ENCODE results near the gene MED27. TPM values are rescaled to one million over a fixed set of nuclear protein-coding genes. Genes with fewer than 3 reads are reported as not detected.

MED27 gene
- total RNA-seq, 1 donor from 2014 or later = 28.2 TPM

- Mint-ChIP-seq H3K9me3 (ENCODE audit: low read depth) (no peaks in the 10 kb centered on the region), H3K27me3 (ENCODE audit: low read depth) (no peaks in the 10 kb centered on the region)
These were observed 40.4 kb downstream of the MED27 start for GRCh38 chr9:132039284-132039683.

GRCh38 chr9:132037458-132037857, 42.2 kb downstream of the MED27 start:
- Mint-ChIP-seq H3K4me1 (ENCODE audit: low read depth) (peaks cover 32% of the 10 kb centered on the region), H3K27me3 (ENCODE audit: low read depth) (no peaks in the 10 kb centered on the region), H3K27ac (ENCODE audit: unreplicated experiment) (no peak overlapping the region), H3K4me3 (ENCODE audit: unreplicated experiment) (no peak overlapping the region), H3K9me3 (ENCODE audit: low read depth) (no peaks in the 10 kb centered on the region), H3K36me3 (ENCODE audit: low read depth) (no peaks in the 10 kb centered on the region)
- DNase-seq (ENCODE audit: low spot score) = no peak
- TF ChIP-seq, protein P1, sequence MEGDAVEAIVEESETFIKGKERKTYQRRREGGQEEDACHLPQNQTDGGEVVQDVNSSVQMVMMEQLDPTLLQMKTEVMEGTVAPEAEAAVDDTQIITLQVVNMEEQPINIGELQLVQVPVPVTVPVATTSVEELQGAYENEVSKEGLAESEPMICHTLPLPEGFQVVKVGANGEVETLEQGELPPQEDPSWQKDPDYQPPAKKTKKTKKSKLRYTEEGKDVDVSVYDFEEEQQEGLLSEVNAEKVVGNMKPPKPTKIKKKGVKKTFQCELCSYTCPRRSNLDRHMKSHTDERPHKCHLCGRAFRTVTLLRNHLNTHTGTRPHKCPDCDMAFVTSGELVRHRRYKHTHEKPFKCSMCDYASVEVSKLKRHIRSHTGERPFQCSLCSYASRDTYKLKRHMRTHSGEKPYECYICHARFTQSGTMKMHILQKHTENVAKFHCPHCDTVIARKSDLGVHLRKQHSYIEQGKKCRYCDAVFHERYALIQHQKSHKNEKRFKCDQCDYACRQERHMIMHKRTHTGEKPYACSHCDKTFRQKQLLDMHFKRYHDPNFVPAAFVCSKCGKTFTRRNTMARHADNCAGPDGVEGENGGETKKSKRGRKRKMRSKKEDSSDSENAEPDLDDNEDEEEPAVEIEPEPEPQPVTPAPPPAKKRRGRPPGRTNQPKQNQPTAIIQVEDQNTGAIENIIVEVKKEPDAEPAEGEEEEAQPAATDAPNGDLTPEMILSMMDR (IDR thresholded peaks at IDR 0.05) = no peak

More at GRCh38 chr9:132039284-132039683, 40.4 kb downstream of the MED27 start:
- no peak overlapping the region for H3K4me3 Mint-ChIP-seq (ENCODE audit: unreplicated experiment)
- no peak for DNase-seq (ENCODE audit: low spot score)
- H3K36me3 Mint-ChIP-seq (ENCODE audit: low read depth) = no peaks in the 10 kb centered on the region
- H3K4me1 Mint-ChIP-seq (ENCODE audit: low read depth) = peaks cover 32% of the 10 kb centered on the region
- H3K27ac Mint-ChIP-seq (ENCODE audit: unreplicated experiment) = no peak overlapping the region
- TF ChIP-seq, protein P1 (IDR thresholded peaks at IDR 0.05) = no peak

DNA sequence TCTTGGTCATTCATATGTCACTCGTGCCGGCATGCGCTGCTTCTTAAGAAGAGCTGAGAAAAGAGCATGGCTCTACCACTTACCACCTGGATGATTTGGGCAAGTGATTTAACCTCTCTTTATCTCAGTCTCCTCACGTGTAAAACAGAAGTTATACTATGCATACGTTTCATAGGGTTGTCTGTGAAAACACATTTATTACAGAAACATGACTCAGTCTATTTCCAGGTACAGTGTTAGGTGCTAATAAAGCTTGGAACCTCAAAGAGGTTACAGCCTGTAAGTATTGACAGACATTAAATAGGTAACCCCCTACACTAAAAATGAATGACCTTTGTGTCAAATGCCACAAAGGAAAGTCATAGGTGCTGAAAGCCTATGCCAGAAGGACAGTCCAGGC, 43.1 kb downstream of the MED27 start:
- no peaks in the 10 kb centered on the region for H3K36me3 Mint-ChIP-seq (ENCODE audit: low read depth)
- TF ChIP-seq, protein P1 (IDR thresholded peaks at IDR 0.05) = no peak
- no peak for DNase-seq (ENCODE audit: low spot score)
- no peak overlapping the region for H3K27ac Mint-ChIP-seq (ENCODE audit: unreplicated experiment)
- H3K9me3 Mint-ChIP-seq (ENCODE audit: low read depth) = no peaks in the 10 kb centered on the region
- peaks cover 31% of the 10 kb centered on the region for H3K4me1 Mint-ChIP-seq (ENCODE audit: low read depth)
- H3K4me3 Mint-ChIP-seq (ENCODE audit: unreplicated experiment) = no peak overlapping the region
- H3K27me3 Mint-ChIP-seq (ENCODE audit: low read depth) = no peaks in the 10 kb centered on the region

GRCh38 chr9:132035679-132036078, 44.0 kb downstream of the MED27 start:
- H3K27ac Mint-ChIP-seq (ENCODE audit: unreplicated experiment) = no peak overlapping the region
- TF ChIP-seq, protein P1 (IDR thresholded peaks at IDR 0.05) = no peak
- DNase-seq (ENCODE audit: low spot score) = no peak
- H3K4me3 Mint-ChIP-seq (ENCODE audit: unreplicated experiment) = no peak overlapping the region
- H3K9me3 Mint-ChIP-seq (ENCODE audit: low read depth) = no peaks in the 10 kb centered on the region
- no peaks in the 10 kb centered on the region for H3K36me3 Mint-ChIP-seq (ENCODE audit: low read depth)
- no peaks in the 10 kb centered on the region for H3K27me3 Mint-ChIP-seq (ENCODE audit: low read depth)
- H3K4me1 Mint-ChIP-seq (ENCODE audit: low read depth) = peaks cover 27% of the 10 kb centered on the region

DNA sequence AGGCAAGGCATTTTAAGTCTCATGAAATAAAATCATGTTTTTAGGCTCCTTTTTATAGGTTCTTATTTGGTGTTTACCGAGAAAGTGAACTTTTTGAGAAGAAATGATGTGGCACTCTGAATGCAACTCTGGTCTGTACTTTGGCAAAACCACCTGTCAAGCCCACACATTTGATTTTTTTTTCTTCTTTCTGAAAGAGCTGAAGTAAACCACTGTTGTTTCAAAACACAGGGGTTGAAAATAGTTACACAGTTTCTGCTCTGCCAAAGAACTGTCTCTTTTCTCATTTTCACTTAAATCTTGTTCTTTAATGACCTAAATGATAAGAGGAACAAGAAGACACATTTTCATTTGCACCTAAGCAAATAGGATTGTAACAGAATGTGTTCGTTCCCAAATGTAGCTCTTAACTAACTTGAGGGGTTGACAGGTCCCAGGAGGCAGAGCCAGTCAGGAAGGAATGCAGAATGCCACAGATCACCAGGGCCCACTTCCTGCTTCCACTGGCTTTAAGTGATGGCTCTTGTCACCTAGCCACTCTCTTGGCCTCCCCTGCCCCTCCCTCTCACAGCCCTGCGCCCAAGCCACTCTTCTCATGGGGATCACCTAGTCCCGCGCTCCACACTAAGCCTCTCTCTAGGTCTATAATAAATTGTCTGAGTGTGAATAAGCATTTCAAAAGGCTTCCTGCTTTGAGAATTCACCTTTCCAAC, 47.3 kb downstream of the MED27 start:
- Mint-ChIP-seq H3K36me3 (ENCODE audit: low read depth) (no peaks in the 10 kb centered on the region), H3K9me3 (ENCODE audit: low read depth) (no peaks in the 10 kb centered on the region), H3K4me3 (ENCODE audit: unreplicated experiment) (no peak overlapping the region), H3K27ac (ENCODE audit: unreplicated experiment) (no peak overlapping the region), H3K4me1 (ENCODE audit: low read depth) (peaks cover 50% of the 10 kb centered on the region), H3K27me3 (ENCODE audit: low read depth) (no peaks in the 10 kb centered on the region)
- TF ChIP-seq, protein P1 (IDR thresholded peaks at IDR 0.05) = no peak
- DNase-seq (ENCODE audit: low spot score) = no peak

Data from chondrocyte (in vitro differentiated cells).